ENCODE results near the gene SORL1-AS1.

SORL1-AS1 gene

DNA sequence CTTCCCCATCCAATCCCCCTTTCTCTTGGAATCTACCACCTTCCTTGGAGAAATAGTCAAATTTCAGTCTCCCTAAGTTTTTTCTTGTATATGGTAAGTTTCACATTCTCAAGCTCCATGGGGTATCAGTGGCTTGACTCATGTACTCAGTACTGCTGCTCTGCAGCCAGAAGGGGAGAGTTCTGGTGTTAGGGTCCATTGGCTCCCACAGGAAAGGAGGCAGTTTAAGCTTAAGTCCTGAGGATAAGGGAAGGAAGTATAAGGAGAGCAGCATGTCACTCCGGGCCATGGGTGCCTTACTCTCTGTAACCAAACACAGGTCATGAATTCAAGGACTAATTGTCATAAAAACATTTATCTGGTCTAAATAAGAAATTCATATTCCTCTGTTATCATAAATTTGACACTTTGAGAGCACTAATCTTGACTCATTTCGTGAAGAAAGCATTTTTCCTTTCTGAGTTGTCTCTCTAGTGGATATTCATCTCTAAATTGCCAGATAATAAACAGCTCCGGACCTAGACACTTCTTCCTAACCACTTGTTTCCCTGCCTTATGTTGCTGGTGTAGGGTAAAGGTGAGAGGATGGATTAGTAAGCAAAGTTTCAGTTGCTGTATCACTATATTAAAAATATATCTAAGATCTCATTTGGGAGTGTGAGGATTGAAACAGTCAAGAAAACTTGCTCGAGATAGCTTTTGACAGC is 20.8 kb downstream of the SORL1-AS1 start (continued):
- TF ChIP-seq, protein P1, sequence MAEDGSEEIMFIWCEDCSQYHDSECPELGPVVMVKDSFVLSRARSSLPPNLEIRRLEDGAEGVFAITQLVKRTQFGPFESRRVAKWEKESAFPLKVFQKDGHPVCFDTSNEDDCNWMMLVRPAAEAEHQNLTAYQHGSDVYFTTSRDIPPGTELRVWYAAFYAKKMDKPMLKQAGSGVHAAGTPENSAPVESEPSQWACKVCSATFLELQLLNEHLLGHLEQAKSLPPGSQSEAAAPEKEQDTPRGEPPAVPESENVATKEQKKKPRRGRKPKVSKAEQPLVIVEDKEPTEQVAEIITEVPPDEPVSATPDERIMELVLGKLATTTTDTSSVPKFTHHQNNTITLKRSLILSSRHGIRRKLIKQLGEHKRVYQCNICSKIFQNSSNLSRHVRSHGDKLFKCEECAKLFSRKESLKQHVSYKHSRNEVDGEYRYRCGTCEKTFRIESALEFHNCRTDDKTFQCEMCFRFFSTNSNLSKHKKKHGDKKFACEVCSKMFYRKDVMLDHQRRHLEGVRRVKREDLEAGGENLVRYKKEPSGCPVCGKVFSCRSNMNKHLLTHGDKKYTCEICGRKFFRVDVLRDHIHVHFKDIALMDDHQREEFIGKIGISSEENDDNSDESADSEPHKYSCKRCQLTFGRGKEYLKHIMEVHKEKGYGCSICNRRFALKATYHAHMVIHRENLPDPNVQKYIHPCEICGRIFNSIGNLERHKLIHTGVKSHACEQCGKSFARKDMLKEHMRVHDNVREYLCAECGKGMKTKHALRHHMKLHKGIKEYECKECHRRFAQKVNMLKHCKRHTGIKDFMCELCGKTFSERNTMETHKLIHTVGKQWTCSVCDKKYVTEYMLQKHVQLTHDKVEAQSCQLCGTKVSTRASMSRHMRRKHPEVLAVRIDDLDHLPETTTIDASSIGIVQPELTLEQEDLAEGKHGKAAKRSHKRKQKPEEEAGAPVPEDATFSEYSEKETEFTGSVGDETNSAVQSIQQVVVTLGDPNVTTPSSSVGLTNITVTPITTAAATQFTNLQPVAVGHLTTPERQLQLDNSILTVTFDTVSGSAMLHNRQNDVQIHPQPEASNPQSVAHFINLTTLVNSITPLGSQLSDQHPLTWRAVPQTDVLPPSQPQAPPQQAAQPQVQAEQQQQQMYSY (CRISPR knock-in tag; IDR thresholded peaks at IDR 0.05): no peak
- TF ChIP-seq ETV6 (conservative IDR thresholded peaks at IDR 0.05 in 1 of 2, IDR thresholded peaks at IDR 0.05 in 1 of 2; ENCODE audit: borderline replicate concordance in 1 of 2, low read depth in 1 of 2) (peak in 1 of 2 experiments; percentile 61; a peak in 1 of 4 replicates), ZZZ3 (IDR thresholded peaks at IDR 0.05; ENCODE audit: control insufficient read depth, insufficient read length, low read depth) (no peak), ATF7 (IDR thresholded peaks at IDR 0.05; ENCODE audit: low read depth) (no peak), PML (IDR thresholded peaks at IDR 0.05; ENCODE audit: low read length) (no peak), ZNF384 (IDR thresholded peaks at IDR 0.05; ENCODE audit: borderline replicate concordance, low read depth, low read length) (no peak), ZNF24 (IDR thresholded peaks at IDR 0.05) (no peak), RELA (IDR thresholded peaks at IDR 0.05; ENCODE audit: borderline replicate concordance, partially characterized antibody) (no peak), TCF3 (IDR thresholded peaks at IDR 0.05; ENCODE audit: borderline replicate concordance, insufficient read depth, low read depth, low read length) (no peak), LARP7 (IDR thresholded peaks at IDR 0.05) (no peak), CEBPB (IDR thresholded peaks at IDR 0.05; ENCODE audit: borderline replicate concordance in 1 of 2, low read depth in 2 of 2, low read length in 2 of 2) (peak in 1 of 2 experiments; percentile 26; a peak in 1 of 4 replicates), JUNB (IDR thresholded peaks at IDR 0.05) (peak; percentile 91), SMAD1 (IDR thresholded peaks at IDR 0.05; ENCODE audit: low read depth, partially characterized antibody) (no peak), BCL11A (IDR thresholded peaks at IDR 0.05; ENCODE audit: low read depth, low read length) (0 out of 2 replicates have a peak, but pooled peaks have one; percentile 36), ZSCAN29 (IDR thresholded peaks at IDR 0.05) (no peak), EGR1 (IDR thresholded peaks at IDR 0.05; ENCODE audit: borderline replicate concordance in 1 of 2, low read depth in 2 of 2, low read length in 2 of 2) (no peak), MYC (IDR thresholded peaks at IDR 0.05; ENCODE audit: insufficient read depth, insufficient read length, insufficient replicate concordance, low read length, severe bottlenecking) (no peak), YY1 (IDR thresholded peaks at IDR 0.05; ENCODE audit: low read depth, low read length) (no peak), HCFC1 (IDR thresholded peaks at IDR 0.05; ENCODE audit: low read length) (no peak), CREM (IDR thresholded peaks at IDR 0.05; ENCODE audit: low read depth) (0 out of 2 replicates have a peak, but pooled peaks have one; percentile 42)
- TF ChIP-seq, protein P2, sequence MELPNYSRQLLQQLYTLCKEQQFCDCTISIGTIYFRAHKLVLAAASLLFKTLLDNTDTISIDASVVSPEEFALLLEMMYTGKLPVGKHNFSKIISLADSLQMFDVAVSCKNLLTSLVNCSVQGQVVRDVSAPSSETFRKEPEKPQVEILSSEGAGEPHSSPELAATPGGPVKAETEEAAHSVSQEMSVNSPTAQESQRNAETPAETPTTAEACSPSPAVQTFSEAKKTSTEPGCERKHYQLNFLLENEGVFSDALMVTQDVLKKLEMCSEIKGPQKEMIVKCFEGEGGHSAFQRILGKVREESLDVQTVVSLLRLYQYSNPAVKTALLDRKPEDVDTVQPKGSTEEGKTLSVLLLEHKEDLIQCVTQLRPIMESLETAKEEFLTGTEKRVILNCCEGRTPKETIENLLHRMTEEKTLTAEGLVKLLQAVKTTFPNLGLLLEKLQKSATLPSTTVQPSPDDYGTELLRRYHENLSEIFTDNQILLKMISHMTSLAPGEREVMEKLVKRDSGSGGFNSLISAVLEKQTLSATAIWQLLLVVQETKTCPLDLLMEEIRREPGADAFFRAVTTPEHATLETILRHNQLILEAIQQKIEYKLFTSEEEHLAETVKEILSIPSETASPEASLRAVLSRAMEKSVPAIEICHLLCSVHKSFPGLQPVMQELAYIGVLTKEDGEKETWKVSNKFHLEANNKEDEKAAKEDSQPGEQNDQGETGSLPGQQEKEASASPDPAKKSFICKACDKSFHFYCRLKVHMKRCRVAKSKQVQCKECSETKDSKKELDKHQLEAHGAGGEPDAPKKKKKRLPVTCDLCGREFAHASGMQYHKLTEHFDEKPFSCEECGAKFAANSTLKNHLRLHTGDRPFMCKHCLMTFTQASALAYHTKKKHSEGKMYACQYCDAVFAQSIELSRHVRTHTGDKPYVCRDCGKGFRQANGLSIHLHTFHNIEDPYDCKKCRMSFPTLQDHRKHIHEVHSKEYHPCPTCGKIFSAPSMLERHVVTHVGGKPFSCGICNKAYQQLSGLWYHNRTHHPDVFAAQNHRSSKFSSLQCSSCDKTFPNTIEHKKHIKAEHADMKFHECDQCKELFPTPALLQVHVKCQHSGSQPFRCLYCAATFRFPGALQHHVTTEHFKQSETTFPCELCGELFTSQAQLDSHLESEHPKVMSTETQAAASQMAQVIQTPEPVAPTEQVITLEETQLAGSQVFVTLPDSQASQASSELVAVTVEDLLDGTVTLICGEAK (IDR thresholded peaks at IDR 0.05; ENCODE audit: borderline replicate concordance): no peak
- TF ChIP-seq, protein P3, sequence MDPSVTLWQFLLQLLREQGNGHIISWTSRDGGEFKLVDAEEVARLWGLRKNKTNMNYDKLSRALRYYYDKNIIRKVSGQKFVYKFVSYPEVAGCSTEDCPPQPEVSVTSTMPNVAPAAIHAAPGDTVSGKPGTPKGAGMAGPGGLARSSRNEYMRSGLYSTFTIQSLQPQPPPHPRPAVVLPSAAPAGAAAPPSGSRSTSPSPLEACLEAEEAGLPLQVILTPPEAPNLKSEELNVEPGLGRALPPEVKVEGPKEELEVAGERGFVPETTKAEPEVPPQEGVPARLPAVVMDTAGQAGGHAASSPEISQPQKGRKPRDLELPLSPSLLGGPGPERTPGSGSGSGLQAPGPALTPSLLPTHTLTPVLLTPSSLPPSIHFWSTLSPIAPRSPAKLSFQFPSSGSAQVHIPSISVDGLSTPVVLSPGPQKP (IDR thresholded peaks at IDR 0.05; ENCODE audit: low read depth, low read length): no peak
